Smooth muscle cell (in vitro differentiated cells): ENCODE data around the gene RND3. TPM values are rescaled to one million over a fixed set of nuclear protein-coding genes. Genes with fewer than 3 reads are reported as not detected.
A peak's percentile ranks its signal among the peaks of the same experiment; 100 is the strongest.

Source experiments
- DNase-seq: peaks from one replicate; lab custom pipeline; 2025; ENCODE audit not compliant: unreplicated experiment; lab: John Stamatoyannopoulos, UW
- H2AFZ ChIP-seq: fragments of 200-600 bp; sonication (generic); 2 replicates; pipeline ENCODE4 v1.6.0; 2016; ENCODE audit warnings: antibody characterized with exemption, low read depth, mild to moderate bottlenecking
- H3F3A ChIP-seq: fragments of 200-600 bp; sonication (generic); 2 replicates; pipeline ENCODE4 v1.6.0; 2017; ENCODE audit warnings: antibody characterized with exemption, low read depth
- H3K27ac ChIP-seq: fragments of 200-600 bp; sonication (generic); 2 replicates; pipeline ENCODE4 v1.5.1; 2016; ENCODE audit warnings: low read depth, mild to moderate bottlenecking
- H3K27me3 ChIP-seq: fragments of 200-600 bp; sonication (generic); 2 replicates; pipeline ENCODE4 v1.6.1; 2016; ENCODE audit warnings: low read depth, mild to moderate bottlenecking
- H3K36me3 ChIP-seq: fragments of 200-600 bp; sonication (generic); 2 replicates; pipeline ENCODE4 v1.5.1; 2016; ENCODE audit warnings: low read depth
- H3K4me1 ChIP-seq: fragments of 200-600 bp; sonication (generic); 2 replicates; pipeline ENCODE4 v1.5.1; 2016; ENCODE audit warnings: low read depth
- H3K4me2 ChIP-seq: fragments of 200-600 bp; sonication (generic); 2 replicates; pipeline ENCODE4 v1.6.0; 2016; ENCODE audit warnings: mild to moderate bottlenecking
- H3K4me3 ChIP-seq: fragments of 200-600 bp; sonication (generic); 2 replicates; pipeline ENCODE4 v1.5.1; 2016; ENCODE audit warnings: mild to moderate bottlenecking
- H3K79me2 ChIP-seq: fragments of 200-600 bp; sonication (generic); 2 replicates; pipeline ENCODE4 v1.6.0; 2016; ENCODE audit warnings: low read depth, mild to moderate bottlenecking
- H3K9ac ChIP-seq: fragments of 200-600 bp; sonication (generic); 2 replicates; pipeline ENCODE4 v1.6.0; 2016; ENCODE audit warnings: low read depth
- H3K9me3 ChIP-seq: fragments of 200-600 bp; sonication (generic); replicated peaks from 2 replicates; pipeline ENCODE4 v1.5.1; 2016; ENCODE audit warnings: low read depth
- H4K20me1 ChIP-seq: fragments of 200-600 bp; sonication (generic); 2 replicates; pipeline ENCODE4 v1.6.0; 2016; ENCODE audit warnings: low read depth
- CTCF ChIP-seq: fragments of 200-600 bp; sonication (generic); IDR thresholded peaks from 2 replicates; pipeline ENCODE4 v1.5.1; 2017; ENCODE audit warnings: borderline replicate concordance, mild to moderate bottlenecking, antibody characterized with exemption; ENCODE audit not compliant: insufficient read depth, poor library complexity, severe bottlenecking
- WGBS: methylation state at CpG from one replicate; pipeline ENCODE4 v1.1.7; 2016; ENCODE audit warnings: low lambda C conversion rate; 5-methylcytosine and 5-hydroxymethylcytosine counted together
- polyA plus RNA-seq: library from polyadenylated mRNA; unstranded; fragments of >200 nt; fragmentation: Nextera tagmentation; extraction: Ambion mirVana; gene quantifications from 2 replicates; pipeline ENCODE4 v1.2.1, GENCODE V29; 2016
- total RNA-seq: library from RNA; depleted of rRNA; stranded (reverse); fragments of >200 nt; gene quantifications from 2 replicates; pipeline ENCODE4 v1.2.3, GENCODE V29; 2014

RND3 gene
- total and polyA plus RNA-seq, 2 experiments from 2014 or later: 125 to 256 TPM

- peaks cover 8% of the 10 kb centered on the region for H3F3A ChIP-seq
- DNase-seq: peak; percentile 39
- H3K4me1 ChIP-seq: peaks cover 16% of the 10 kb centered on the region
- WGBS: 2% methylated on average over 43 of the region's 43 CpGs
- peaks cover 71% of the 10 kb centered on the region for H3K79me2 ChIP-seq
- H3K9ac ChIP-seq: peak overlapping the region; percentile 97
- H3K36me3 ChIP-seq: no peaks in the 10 kb centered on the region
- peaks cover 70% of the 10 kb centered on the region for H4K20me1 ChIP-seq
- peak overlapping the region; percentile 97 for H3K4me3 ChIP-seq
- peak overlapping the region; percentile 89 for H3K4me2 ChIP-seq
- TF ChIP-seq CTCF: no peak
- no peaks in the 10 kb centered on the region for H3K9me3 ChIP-seq
- H2AFZ ChIP-seq: no peak overlapping the region
- no peaks in the 10 kb centered on the region for H3K27me3 ChIP-seq
- H3K27ac ChIP-seq: peak overlapping the region; percentile 94
Measured at GRCh38 chr2:150485114-150485870, 2.2 kb downstream of the RND3 start.

- Histone ChIP-seq H3K4me1 (peaks cover 23% of the 10 kb centered on the region), H3K79me2 (peaks cover 78% of the 10 kb centered on the region), H3K4me2 (peak overlapping the region; percentile 89), H3K27me3 (no peaks in the 10 kb centered on the region), H4K20me1 (peaks cover 77% of the 10 kb centered on the region), H3K4me3 (peak overlapping the region; percentile 97), H2AFZ (no peak overlapping the region), H3K36me3 (no peaks in the 10 kb centered on the region), H3K9me3 (no peaks in the 10 kb centered on the region), H3F3A (peaks cover 10% of the 10 kb centered on the region), H3K27ac (peak overlapping the region; percentile 94), H3K9ac (peak overlapping the region; percentile 97)
- 40% methylated on average over 7 of the region's 7 CpGs for WGBS
- DNase-seq: no peak
- TF ChIP-seq CTCF: no peak
Measured at GRCh38 chr2:150484461-150485021, 2.9 kb downstream of the RND3 start.

- DNase-seq: no peak
- H3K4me2 ChIP-seq: peak overlapping the region; percentile 89
- H3K27ac ChIP-seq: peak overlapping the region; percentile 94
- H3F3A ChIP-seq: peaks cover 10% of the 10 kb centered on the region
- peaks cover 29% of the 10 kb centered on the region for H3K4me1 ChIP-seq
- no peak overlapping the region for H2AFZ ChIP-seq
- H3K79me2 ChIP-seq: peaks cover 84% of the 10 kb centered on the region
- H3K4me3 ChIP-seq: peak overlapping the region; percentile 97
- H3K36me3 ChIP-seq: no peaks in the 10 kb centered on the region
- H4K20me1 ChIP-seq: peaks cover 83% of the 10 kb centered on the region
- no peaks in the 10 kb centered on the region for H3K27me3 ChIP-seq
- no peaks in the 10 kb centered on the region for H3K9me3 ChIP-seq
- no peak for TF ChIP-seq CTCF
- peak overlapping the region; percentile 97 for H3K9ac ChIP-seq
- WGBS: 81% methylated on average over 3 of the region's 3 CpGs
Measured at GRCh38 chr2:150484006-150484405, 3.5 kb downstream of the RND3 start.
